Measurements from ENCODE around the gene RBPJ.

GRCh38 chr4:26379837-26380236 is 59.0 kb downstream of the RBPJ start:
- no peak for TF ChIP-seq NFRKB (IDR thresholded peaks at IDR 0.05)
- TF ChIP-seq CTBP1 (IDR thresholded peaks at IDR 0.05; ENCODE audit: borderline replicate concordance): no peak
- no peak for TF ChIP-seq TARDBP (IDR thresholded peaks at IDR 0.05)
- TF ChIP-seq FOXK2 (IDR thresholded peaks at IDR 0.05): no peak
- TF ChIP-seq ELF4 (IDR thresholded peaks at IDR 0.05): no peak
- TF ChIP-seq BHLHE40 (IDR thresholded peaks at IDR 0.05; ENCODE audit: borderline replicate concordance): no peak
